ENCODE data around the gene NOP56.

The NOP56 gene

GRCh38 chr20:2700913-2701620 lies 48.6 kb downstream of the NOP56 start:
- DNase-seq, result no peak
- no peak overlapping the region for H3K27ac ChIP-seq

GRCh38 chr20:2701671-2702081 lies 49.2 kb downstream of the NOP56 start:
- Histone ChIP-seq H3K27ac (no peak overlapping the region), H3K27me3 (no peaks in the 10 kb centered on the region), H3K4me3 (no peak overlapping the region), H3K4me1 (no peaks in the 10 kb centered on the region), H3K36me3 (peaks cover 0 to 4% (median 0%) of the 10 kb centered on the region in 3 donors), H3K9me3 (no peaks in the 10 kb centered on the region)
- no peak for TF ChIP-seq CTCF (IDR thresholded peaks at IDR 0.05)
- intact Hi-C loops (cut with DNase I; ENCODE audit: low total_unique reads), result no loop called here
- no peak for DNase-seq

More at GRCh38 chr20:2700913-2701620, 48.6 kb downstream of the NOP56 start:
- TF ChIP-seq CTCF (IDR thresholded peaks at IDR 0.05), result no peak
- H3K27me3 ChIP-seq, result no peaks in the 10 kb centered on the region
- no peaks in the 10 kb centered on the region for H3K4me1 ChIP-seq
- H3K36me3 ChIP-seq, result peaks cover 0 to 3% (median 0%) of the 10 kb centered on the region in 3 donors
- intact Hi-C loops (cut with DNase I; ENCODE audit: low total_unique reads), result no loop called here
- H3K9me3 ChIP-seq, result no peaks in the 10 kb centered on the region
- H3K4me3 ChIP-seq, result no peak overlapping the region

- DNase-seq, result no peak
- no peak for TF ChIP-seq CTCF (IDR thresholded peaks at IDR 0.05)
- Histone ChIP-seq H3K4me3 (no peak overlapping the region), H3K4me1 (no peaks in the 10 kb centered on the region), H3K9me3 (no peaks in the 10 kb centered on the region), H3K36me3 (peaks cover 0 to 14% (median 0%) of the 10 kb centered on the region in 3 donors), H3K27ac (no peak overlapping the region), H3K27me3 (no peaks in the 10 kb centered on the region)
- intact Hi-C loops (cut with DNase I; ENCODE audit: low total_unique reads), result no loop called here
These were observed 51.5 kb downstream of the NOP56 start for GRCh38 chr20:2703716-2704475.

GRCh38 chr20:2705931-2706645 lies 53.7 kb downstream of the NOP56 start:
- DNase-seq, result no peak
- intact Hi-C loops (cut with DNase I; ENCODE audit: low total_unique reads), result no loop called here

More at GRCh38 chr20:2705931-2706645, 53.7 kb downstream of the NOP56 start:
- Histone ChIP-seq H3K4me3 (no peak overlapping the region), H3K9me3 (no peaks in the 10 kb centered on the region), H3K4me1 (no peaks in the 10 kb centered on the region), H3K27me3 (no peaks in the 10 kb centered on the region), H3K27ac (no peak overlapping the region), H3K36me3 (peaks cover 0 to 14% (median 0%) of the 10 kb centered on the region in 3 donors)
- TF ChIP-seq CTCF (IDR thresholded peaks at IDR 0.05), result no peak
